ENCODE data around the gene CNPY1. TPM values are rescaled to one million over a fixed set of nuclear protein-coding genes. Genes with fewer than 3 reads are reported as not detected.

Gene CNPY1
- total and polyA plus RNA-seq, 2 donors (not counting 1 experiment from before 2014, with no cell fraction given): not detected

- Histone ChIP-seq H3K4me3 (replicated peaks in 1 of 4; ENCODE audit: control extremely low read depth in 1 of 4, insufficient read depth in 1 of 4, low read depth in 3 of 4, low read length in 4 of 4) (no peak overlapping the region), H3K9ac (ENCODE audit: insufficient read depth, low read length) (no peak overlapping the region), H3K4me1 (ENCODE audit: control insufficient read depth, extremely low read depth, insufficient read depth, low read length) (no peaks in the 10 kb centered on the region), H3K4me2 (ENCODE audit: extremely low read depth, insufficient read depth, low read length) (no peak overlapping the region), H3K9me3 (ENCODE audit: control insufficient read depth, insufficient read depth, low read depth, low read length) (no peaks in the 10 kb centered on the region), H3K27me3 (ENCODE audit: control insufficient read depth, insufficient read depth, low read length) (peaks cover 81% of the 10 kb centered on the region), H3K79me2 (ENCODE audit: control insufficient read depth, insufficient read depth, low read length) (no peaks in the 10 kb centered on the region), H3K36me3 (ENCODE audit: control insufficient read depth, insufficient read depth, low read length) (no peaks in the 10 kb centered on the region), H2AFZ (ENCODE audit: low read length) (no peak overlapping the region), H3K27ac (ENCODE audit: insufficient read depth, low read length) (no peak overlapping the region), H4K20me1 (ENCODE audit: control insufficient read depth, extremely low read depth, insufficient read depth, low read length) (no peaks in the 10 kb centered on the region)
- DNase-seq (ENCODE audit: low read depth in 2 of 2): no peak
- TF ChIP-seq CTCF (conservative IDR thresholded peaks at IDR 0.05 in 1 of 2, IDR thresholded peaks at IDR 0.05 in 1 of 2; ENCODE audit: low read depth in 1 of 2, low read length in 2 of 2) (no peak), EZH2 (IDR thresholded peaks at IDR 0.05; ENCODE audit: low read length, missing control alignments) (no peak)
Measured at GRCh38 chr7:155452505-155453295, 93.7 kb downstream of the CNPY1 start.

GRCh38 chr7:155451840-155452239 lies 94.5 kb downstream of the CNPY1 start:
- Histone ChIP-seq H3K36me3 (ENCODE audit: control insufficient read depth, insufficient read depth, low read length) (no peaks in the 10 kb centered on the region), H3K4me1 (ENCODE audit: control insufficient read depth, extremely low read depth, insufficient read depth, low read length) (no peaks in the 10 kb centered on the region), H2AFZ (ENCODE audit: low read length) (no peak overlapping the region), H3K9ac (ENCODE audit: insufficient read depth, low read length) (no peak overlapping the region), H3K9me3 (ENCODE audit: control insufficient read depth, insufficient read depth, low read depth, low read length) (no peaks in the 10 kb centered on the region), H3K4me3 (replicated peaks in 1 of 4; ENCODE audit: control extremely low read depth in 1 of 4, insufficient read depth in 1 of 4, low read depth in 3 of 4, low read length in 4 of 4) (no peak overlapping the region), H3K27ac (ENCODE audit: insufficient read depth, low read length) (no peak overlapping the region), H3K79me2 (ENCODE audit: control insufficient read depth, insufficient read depth, low read length) (no peaks in the 10 kb centered on the region), H3K27me3 (ENCODE audit: control insufficient read depth, insufficient read depth, low read length) (peaks cover 79% of the 10 kb centered on the region), H3K4me2 (ENCODE audit: extremely low read depth, insufficient read depth, low read length) (no peak overlapping the region), H4K20me1 (ENCODE audit: control insufficient read depth, extremely low read depth, insufficient read depth, low read length) (no peaks in the 10 kb centered on the region)
- no peak for DNase-seq (ENCODE audit: low read depth in 2 of 2)
- peak; percentile 65 for TF ChIP-seq EZH2 (IDR thresholded peaks at IDR 0.05; ENCODE audit: low read length, missing control alignments)
- no peak for TF ChIP-seq CTCF (conservative IDR thresholded peaks at IDR 0.05 in 1 of 2, IDR thresholded peaks at IDR 0.05 in 1 of 2; ENCODE audit: low read depth in 1 of 2, low read length in 2 of 2)

Other genes starting within 250 kb of the CNPY1 start
- gene INSIG1, start 248.7 kb downstream of the CNPY1 start, total RNA-seq: 193 and 353 TPM in 2 replicates
- gene INSIG1, start 248.7 kb downstream of the CNPY1 start, polyA plus RNA-seq: 170 and 216 TPM in 2 replicates
- gene EN2, start 88.4 kb downstream of the CNPY1 start, total RNA-seq: under 0.01 TPM in 1 of 2 replicates, not detected in the other
- not detected in 2 replicates for gene EN2, start 88.4 kb downstream of the CNPY1 start, polyA plus RNA-seq
- gene RBM33, start 98.1 kb upstream of the CNPY1 start, total RNA-seq: 18.7 and 33.2 TPM in 2 replicates
- gene RBM33, start 98.1 kb upstream of the CNPY1 start, polyA plus RNA-seq: 6.9 and 8.2 TPM in 2 replicates

Data from fibroblast of lung (primary cell).